IPS-NIHi11 (cell line): ENCODE measurements around the gene TRIM45.
"Not testable (repeated sequence)": the region's sequence is repeated elsewhere in the genome, so short reads cannot be mapped to it uniquely, and the experiment has no call there.

Source experiments
- DNase-seq: peaks from one replicate; pipeline ENCODE4 v3.0.0; 2012; ENCODE audit warnings: mixed read lengths, low spot score

Gene TRIM45

GRCh38 chr1:117130526-117130925 lies 9.0 kb upstream of the TRIM45 start:
- no peak for DNase-seq

GRCh38 chr1:117128323-117129079 lies 7.0 kb upstream of the TRIM45 start:
- peak; percentile 35 for DNase-seq

GRCh38 chr1:117127795-117128194 lies 6.2 kb upstream of the TRIM45 start:
- DNase-seq, result no peak

GRCh38 chr1:117124661-117125060 lies 3.1 kb upstream of the TRIM45 start:
- DNase-seq, result no peak

- DNase-seq, result no peak
Measured at GRCh38 chr1:117123274-117123673, 1.7 kb upstream of the TRIM45 start.

GRCh38 chr1:117122330-117123025 lies 929 bp upstream of the TRIM45 start:
- peak; percentile 21 for DNase-seq

GRCh38 chr1:117120774-117121588 lies 568 bp downstream of the TRIM45 start:
- no peak for DNase-seq

GRCh38 chr1:117119144-117119543 lies 2.4 kb downstream of the TRIM45 start:
- DNase-seq, result not testable (repeated sequence)

- no peak for DNase-seq
Measured at GRCh38 chr1:117118137-117118536, 3.4 kb downstream of the TRIM45 start.

GRCh38 chr1:117117697-117118096 lies 3.9 kb downstream of the TRIM45 start:
- DNase-seq, result no peak

GRCh38 chr1:117116784-117117130 lies 4.8 kb downstream of the TRIM45 start:
- no peak for DNase-seq

GRCh38 chr1:117116090-117116783 lies 5.3 kb downstream of the TRIM45 start:
- no peak for DNase-seq

- no peak for DNase-seq
Measured at GRCh38 chr1:117114877-117115276, 6.7 kb downstream of the TRIM45 start.

- no peak for DNase-seq
Measured at GRCh38 chr1:117113199-117113598, 8.3 kb downstream of the TRIM45 start.

GRCh38 chr1:117112047-117112717 lies 9.4 kb downstream of the TRIM45 start:
- DNase-seq, result no peak

- no peak for DNase-seq
Measured at GRCh38 chr1:117110774-117111173, 10.8 kb downstream of the TRIM45 start.

GRCh38 chr1:117107364-117107763 lies 14.2 kb downstream of the TRIM45 start:
- DNase-seq, result no peak

GRCh38 chr1:117106478-117106877 lies 15.1 kb downstream of the TRIM45 start:
- DNase-seq, result no peak

GRCh38 chr1:117105722-117106121 lies 15.8 kb downstream of the TRIM45 start:
- DNase-seq, result no peak

GRCh38 chr1:117104986-117105385 lies 16.6 kb downstream of the TRIM45 start:
- DNase-seq, result no peak

- not testable (repeated sequence) for DNase-seq
Measured at GRCh38 chr1:117101858-117102257, 19.7 kb downstream of the TRIM45 start.

GRCh38 chr1:117101334-117101733 lies 20.2 kb downstream of the TRIM45 start:
- no peak for DNase-seq
